Colonic mucosa (tissue), 4 donors: ENCODE results near the gene TASOR2. TPM values are rescaled to one million over a fixed set of nuclear protein-coding genes. Genes with fewer than 3 reads are reported as not detected.

Source experiments
- DNase-seq: peaks from one replicate; pipeline ENCODE4 v3.0.0-alpha.2; 2020
- H3K27ac ChIP-seq: fragments of 200-600 bp; one replicate; pipeline ENCODE4 v1.8.0; 2021
- H3K27me3 ChIP-seq: fragments of 200-600 bp; one replicate; pipeline ENCODE4 v1.8.0; 2021
- H3K36me3 ChIP-seq: fragments of 200-600 bp; one replicate; pipeline ENCODE4 v1.8.0; 2021
- H3K4me1 ChIP-seq: fragments of 200-600 bp; one replicate; pipeline ENCODE4 v1.8.0; 2021; ENCODE audit warnings: mild to moderate bottlenecking
- H3K4me3 ChIP-seq: fragments of 200-600 bp; one replicate; pipeline ENCODE4 v1.8.0; 2021
- H3K9ac ChIP-seq, 2 donors: one replicate each; pipeline ENCODE4 v1.7.0; 2013; ENCODE audit warnings: control low read depth in 2 of 2, low read depth in 2 of 2, low read length in 2 of 2
- H3K9me3 ChIP-seq: fragments of 200-600 bp; one replicate; pipeline ENCODE4 v1.8.0; 2021
- intact Hi-C: fragments of 100-400 bp; cut with DNase I; formaldehyde crosslinking; loops from one replicate; pipeline ENCODE4 v1.14.1; 2022
- total RNA-seq, 2 donors: library from RNA; stranded (reverse); fragmentation: NEBNext Ultra II Directional in 1 of 2; extraction: Animal tissue kit (Norgen Biotek cat#: 25700) in 1 of 2; gene quantifications; one replicate each; pipeline ENCODE4 v1.2.1, GENCODE V29; 2021
- TF ChIP-seq, protein P1 (sequence below): fragments of 200-600 bp; IDR thresholded peaks from one replicate; pipeline ENCODE4 v1.8.0; 2022; ENCODE audit warnings: antibody characterized with exemption, mild to moderate bottlenecking
- donor health status: healthy.
- donor health status: DM: no; HTN: no; CAD: no.
- donor health status: DM: no; HTN: no; CAD: no.

Gene TASOR2
- total RNA-seq, 2 donors from 2014 or later: 41.4 to 57.2 TPM

GRCh38 chr10:5640501-5640900 is 44.1 kb upstream of the TASOR2 start:
- Histone ChIP-seq H3K27me3 (no peaks in the 10 kb centered on the region), H3K4me1 (no peaks in the 10 kb centered on the region), H3K9ac (peak overlapping the region in 1 of 2 donors; percentile 38), H3K4me3 (no peak overlapping the region), H3K36me3 (peaks cover 9% of the 10 kb centered on the region), H3K27ac (no peak overlapping the region), H3K9me3 (no peaks in the 10 kb centered on the region)
- intact Hi-C loops: no loop called here
- TF ChIP-seq, protein P1, sequence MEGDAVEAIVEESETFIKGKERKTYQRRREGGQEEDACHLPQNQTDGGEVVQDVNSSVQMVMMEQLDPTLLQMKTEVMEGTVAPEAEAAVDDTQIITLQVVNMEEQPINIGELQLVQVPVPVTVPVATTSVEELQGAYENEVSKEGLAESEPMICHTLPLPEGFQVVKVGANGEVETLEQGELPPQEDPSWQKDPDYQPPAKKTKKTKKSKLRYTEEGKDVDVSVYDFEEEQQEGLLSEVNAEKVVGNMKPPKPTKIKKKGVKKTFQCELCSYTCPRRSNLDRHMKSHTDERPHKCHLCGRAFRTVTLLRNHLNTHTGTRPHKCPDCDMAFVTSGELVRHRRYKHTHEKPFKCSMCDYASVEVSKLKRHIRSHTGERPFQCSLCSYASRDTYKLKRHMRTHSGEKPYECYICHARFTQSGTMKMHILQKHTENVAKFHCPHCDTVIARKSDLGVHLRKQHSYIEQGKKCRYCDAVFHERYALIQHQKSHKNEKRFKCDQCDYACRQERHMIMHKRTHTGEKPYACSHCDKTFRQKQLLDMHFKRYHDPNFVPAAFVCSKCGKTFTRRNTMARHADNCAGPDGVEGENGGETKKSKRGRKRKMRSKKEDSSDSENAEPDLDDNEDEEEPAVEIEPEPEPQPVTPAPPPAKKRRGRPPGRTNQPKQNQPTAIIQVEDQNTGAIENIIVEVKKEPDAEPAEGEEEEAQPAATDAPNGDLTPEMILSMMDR: no peak
- peak; percentile 55 for DNase-seq

GRCh38 chr10:5641501-5641900 is 43.1 kb upstream of the TASOR2 start:
- peaks cover 3% of the 10 kb centered on the region for H3K4me1 ChIP-seq
- H3K4me3 ChIP-seq: no peak overlapping the region
- H3K36me3 ChIP-seq: peaks cover 9% of the 10 kb centered on the region
- no peaks in the 10 kb centered on the region for H3K27me3 ChIP-seq
- intact Hi-C loops: no loop called here
- no peak overlapping the region for H3K9ac ChIP-seq
- no peak overlapping the region for H3K27ac ChIP-seq
- TF ChIP-seq, protein P1: no peak
- H3K9me3 ChIP-seq: no peaks in the 10 kb centered on the region
- no peak for DNase-seq

GRCh38 chr10:5643346-5644067 is 41.1 kb upstream of the TASOR2 start:
- TF ChIP-seq, protein P1: no peak
- peaks cover 3% of the 10 kb centered on the region for H3K4me1 ChIP-seq
- H3K27ac ChIP-seq: no peak overlapping the region
- H3K9me3 ChIP-seq: no peaks in the 10 kb centered on the region
- peaks cover 9% of the 10 kb centered on the region for H3K36me3 ChIP-seq
- DNase-seq: no peak
- intact Hi-C loops: no loop called here
- no peak overlapping the region for H3K9ac ChIP-seq
- no peaks in the 10 kb centered on the region for H3K27me3 ChIP-seq
- no peak overlapping the region for H3K4me3 ChIP-seq

DNA sequence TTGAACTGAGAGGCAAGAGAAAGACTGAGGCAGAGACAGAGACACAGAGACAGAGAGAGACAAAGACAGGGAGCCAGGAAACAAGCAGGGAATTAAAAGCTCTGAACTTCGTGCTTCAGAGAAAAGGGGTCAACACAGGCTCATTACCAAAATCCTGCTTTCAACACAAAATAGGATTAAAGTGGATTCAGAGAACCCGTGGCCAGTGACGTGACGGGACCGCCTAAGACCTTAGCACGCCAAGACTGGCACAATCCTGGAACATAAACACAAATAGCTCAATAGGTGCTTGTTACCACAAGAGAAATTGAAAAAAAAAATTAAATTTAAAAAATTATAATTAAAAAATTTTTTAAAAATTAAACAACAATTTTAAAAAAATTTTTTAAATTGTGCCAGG is 39.7 kb upstream of the TASOR2 start:
- DNase-seq: no peak
- TF ChIP-seq, protein P1: no peak
- Histone ChIP-seq H3K4me3 (no peak overlapping the region), H3K4me1 (peaks cover 3% of the 10 kb centered on the region), H3K9me3 (no peaks in the 10 kb centered on the region), H3K27ac (peak overlapping the region; percentile 70), H3K36me3 (peaks cover 9% of the 10 kb centered on the region), H3K9ac (peak overlapping the region in 1 of 2 donors; percentile 66), H3K27me3 (no peaks in the 10 kb centered on the region)
- intact Hi-C loops: no loop called here

DNA sequence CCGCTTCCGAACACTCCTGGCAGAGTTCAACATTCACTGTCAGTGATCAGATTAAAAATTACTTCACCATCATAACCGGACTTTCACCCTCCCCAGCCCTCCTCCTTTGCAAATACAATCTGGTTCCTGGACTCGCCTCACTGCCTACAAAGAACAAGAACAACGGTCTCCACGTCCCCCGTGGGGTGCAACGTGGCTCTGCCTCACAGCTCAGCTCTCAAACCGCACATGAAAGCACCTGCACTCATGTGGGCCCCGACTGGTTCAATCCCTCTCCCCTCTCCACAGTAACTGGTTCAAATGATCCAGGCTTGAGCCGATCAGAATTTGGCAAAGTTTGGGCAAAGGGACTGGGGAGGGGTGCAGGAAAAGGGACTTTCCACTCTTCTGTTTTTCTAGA is 39.3 kb upstream of the TASOR2 start:
- Histone ChIP-seq H3K9me3 (no peaks in the 10 kb centered on the region), H3K4me1 (peaks cover 3% of the 10 kb centered on the region), H3K27ac (peak overlapping the region; percentile 57), H3K27me3 (no peaks in the 10 kb centered on the region), H3K9ac (peak overlapping the region; percentile 41 to 46), H3K36me3 (peaks cover 9% of the 10 kb centered on the region), H3K4me3 (no peak overlapping the region)
- DNase-seq: peak; percentile 83
- TF ChIP-seq, protein P1: no peak
- intact Hi-C loops: no loop called here
